H1 (cell line): Measurements from ENCODE around the gene CD247. TPM values are rescaled to one million over a fixed set of nuclear protein-coding genes. Genes with fewer than 3 reads are reported as not detected.

Experiments used
- CTCF ChIA-PET: fragments of 300-600 bp; sonication (Branson Sonifier 250); formaldehyde crosslinking; loops from one replicate; lab custom pipeline; 2021; ENCODE audit not compliant: partially characterized antibody; lab: Charles Lee
- POLR2A ChIA-PET: fragments of 300-600 bp; sonication (Branson Sonifier 250); formaldehyde crosslinking; loops from one replicate; lab custom pipeline; 2021; ENCODE audit warnings: inconsistent platforms; ENCODE audit not compliant: partially characterized antibody; lab: Charles Lee
- DNase-seq, 2 experiments: peaks; one replicate each; pipeline versions ENCODE4 v3.0.0 to v3.0.0-alpha.2; 2010 to 2022; ENCODE audit warnings: low spot score in 2 of 2, low read depth in 1 of 2, mixed read lengths in 1 of 2
- FAIRE-seq: peaks from 2 replicates; lab custom pipeline; 2011; peaks lifted over from hg19 to GRCh38; lab: Jason Lieb, UNC
- H2AFZ ChIP-seq: 2 replicates; pipeline ENCODE4 v1.8.1; 2012; ENCODE audit warnings: low read length, inconsistent platforms
- H2AK5ac ChIP-seq: 2 replicates; pipeline ENCODE4 v1.6.1; 2013; ENCODE audit warnings: low read depth, low read length
- H2BK120ac ChIP-seq: replicated peaks from 2 replicates; pipeline ENCODE3; 2013; ENCODE audit warnings: low read depth, low read length, inconsistent platforms
- H2BK12ac ChIP-seq: 2 replicates; pipeline ENCODE4 v1.6.1; 2013; ENCODE audit warnings: low read depth, low read length
- H2BK15ac ChIP-seq: 2 replicates; pipeline ENCODE4 v1.6.1; 2013; ENCODE audit warnings: low read length
- H2BK20ac ChIP-seq: 2 replicates; pipeline ENCODE4 v1.6.1; 2013; ENCODE audit warnings: low read length
- H2BK5ac ChIP-seq: 2 replicates; pipeline ENCODE4 v1.6.1; 2013; ENCODE audit warnings: low read depth, low read length
- H3K14ac ChIP-seq: 2 replicates; pipeline ENCODE4 v1.6.1; 2013; ENCODE audit warnings: inconsistent platforms; ENCODE audit not compliant: insufficient read length
- H3K18ac ChIP-seq: 2 replicates; pipeline ENCODE4 v1.6.1; 2013; ENCODE audit warnings: low read length; ENCODE audit errors: extremely low read depth
- H3K23ac ChIP-seq: 2 replicates; pipeline ENCODE4 v1.6.1; 2013; ENCODE audit warnings: inconsistent platforms; ENCODE audit not compliant: insufficient read length
- H3K23me2 ChIP-seq: 2 replicates; pipeline ENCODE4 v1.6.1; 2013; ENCODE audit warnings: low read depth, low read length
- H3K27ac ChIP-seq: 2 replicates; pipeline ENCODE4 v1.6.1; 2011; ENCODE audit warnings: low read depth, low read length, inconsistent platforms
- H3K27me3 ChIP-seq, 4 experiments: replicated peaks in 1 of 4; 1 replicate in 1 of 4; 2 replicates in 3 of 4; pipeline versions ENCODE4 v1.6.1 to v1.8.1; 2011 to 2013; ENCODE audit warnings: low read length in 3 of 4, mild to moderate bottlenecking in 3 of 4, inconsistent platforms in 2 of 4, mixed read lengths in 2 of 4, moderate library complexity in 1 of 4; ENCODE audit not compliant: control insufficient read depth in 3 of 4, insufficient read depth in 3 of 4; ENCODE audit errors: extremely low read depth in 1 of 4
- H3K36me3 ChIP-seq, 4 experiments: 2 replicates each; pipeline versions ENCODE4 v1.6.1 to v1.8.1; 2011 to 2013; ENCODE audit warnings: mild to moderate bottlenecking in 4 of 4, low read length in 3 of 4, moderate library complexity in 2 of 4, control low read depth in 1 of 4, inconsistent platforms in 1 of 4; ENCODE audit not compliant: insufficient read depth in 4 of 4, control insufficient read depth in 2 of 4
- H3K4ac ChIP-seq: replicated peaks from 2 replicates; pipeline ENCODE3; 2013; ENCODE audit warnings: low read length, low read depth, mixed read lengths, inconsistent platforms; ENCODE audit not compliant: insufficient read length
- H3K4me1 ChIP-seq, 4 experiments: replicated peaks in 1 of 4; 1 replicate in 1 of 4; 2 replicates in 3 of 4; pipeline versions ENCODE4 v1.6.1 to v1.8.1; 2011 to 2013; ENCODE audit warnings: low read length in 3 of 4, inconsistent platforms in 2 of 4, mixed read lengths in 1 of 4; ENCODE audit not compliant: insufficient read depth in 4 of 4, control insufficient read depth in 3 of 4
- H3K4me2 ChIP-seq, 2 experiments: 2 replicates each; pipeline versions ENCODE4 v1.6.1 to v1.8.1; 2011 to 2013; ENCODE audit warnings: low read depth in 2 of 2, low read length in 2 of 2, control low read depth in 1 of 2, inconsistent platforms in 1 of 2, mild to moderate bottlenecking in 1 of 2; ENCODE audit not compliant: insufficient read depth in 1 of 2
- H3K4me3 ChIP-seq, 4 experiments: fragments of 200-600, 300-600 bp in 1 of 4; sonication (generic), shearing (Covaris generic), sonication (Bioruptor Twin) in 1 of 4; 2 replicates each; pipeline versions ENCODE4 v1.5.1 to v1.8.1; 2011 to 2016; ENCODE audit warnings: low read length in 4 of 4, low read depth in 3 of 4, control low read depth in 2 of 4, inconsistent platforms in 2 of 4, mild to moderate bottlenecking in 2 of 4, mixed read lengths in 1 of 4, moderate library complexity in 1 of 4; ENCODE audit not compliant: insufficient read depth in 2 of 4; ENCODE audit errors: extremely low read depth in 1 of 4
- H3K56ac ChIP-seq: replicated peaks from 2 replicates; pipeline ENCODE3; 2013; ENCODE audit warnings: low read depth, mild to moderate bottlenecking, mixed read lengths, low read length, inconsistent platforms; ENCODE audit not compliant: insufficient read length
- H3K79me1 ChIP-seq: 2 replicates; pipeline ENCODE4 v1.6.1; 2013; ENCODE audit warnings: low read depth, low read length, control low read depth
- H3K79me2 ChIP-seq, 2 experiments: 2 replicates each; pipeline versions ENCODE4 v1.6.1 to v1.8.1; 2012 to 2013; ENCODE audit warnings: low read length in 2 of 2, mild to moderate bottlenecking in 2 of 2, inconsistent platforms in 1 of 2; ENCODE audit not compliant: insufficient read depth in 2 of 2, control insufficient read depth in 1 of 2
- H3K9ac ChIP-seq, 4 experiments: replicated peaks in 1 of 4; 1 replicate in 1 of 4; 2 replicates in 3 of 4; pipeline versions ENCODE4 v1.6.1 to v1.8.1; 2011 to 2013; ENCODE audit warnings: low read depth in 3 of 4, low read length in 3 of 4, control low read depth in 2 of 4, mild to moderate bottlenecking in 2 of 4, moderate library complexity in 2 of 4, inconsistent platforms in 1 of 4; ENCODE audit errors: extremely low read depth in 1 of 4
- H3K9me3 ChIP-seq, 2 experiments: 2 replicates each; pipeline versions ENCODE4 v1.6.1 to v1.8.1; 2012 to 2013; ENCODE audit warnings: mild to moderate bottlenecking in 2 of 2, moderate library complexity in 2 of 2, control low read depth in 1 of 2, inconsistent platforms in 1 of 2, low read depth in 1 of 2, low read length in 1 of 2, mixed read lengths in 1 of 2; ENCODE audit not compliant: insufficient read depth in 2 of 2
- H4K20me1 ChIP-seq, 2 experiments: replicated peaks in 1 of 2; 2 replicates each; pipeline versions ENCODE3 to v1.8.1; 2011 to 2013; ENCODE audit warnings: inconsistent platforms in 2 of 2, low read length in 2 of 2, mild to moderate bottlenecking in 1 of 2; ENCODE audit not compliant: insufficient read depth in 2 of 2, control insufficient read depth in 1 of 2
- H4K5ac ChIP-seq: 2 replicates; pipeline ENCODE4 v1.6.1; 2013; ENCODE audit warnings: low read length, low read depth, mixed read lengths, inconsistent platforms; ENCODE audit not compliant: insufficient read length
- H4K8ac ChIP-seq: 2 replicates; pipeline ENCODE4 v1.8.0; 2013; ENCODE audit warnings: mild to moderate bottlenecking, moderate library complexity, low read length, inconsistent platforms; ENCODE audit not compliant: insufficient read depth; ENCODE audit errors: extremely low read depth
- H4K91ac ChIP-seq: replicated peaks from 2 replicates; pipeline ENCODE3; 2013; ENCODE audit warnings: low read length, mixed read lengths, inconsistent platforms; ENCODE audit not compliant: insufficient read length
- GTF2F1 ChIP-seq: IDR thresholded peaks from 2 replicates; pipeline ENCODE4 v1.6.1; 2012; ENCODE audit warnings: low read depth, low read length, improper control_type of control experiment, borderline replicate concordance
- HDAC6 ChIP-seq: IDR thresholded peaks from one replicate; pipeline ENCODE4 v1.7.1; 2012; ENCODE audit warnings: low read depth, mild to moderate bottlenecking, inconsistent platforms, low read length, moderate library complexity
- NRF1 ChIP-seq: IDR thresholded peaks from 2 replicates; pipeline ENCODE4 v1.6.1; 2011; ENCODE audit warnings: mild to moderate bottlenecking, low read depth, low read length, improper control_type of control experiment
- RAD21 ChIP-seq, 2 experiments: IDR thresholded peaks in 1 of 2; conservative IDR thresholded peaks in 1 of 2; 2 replicates each; pipeline ENCODE4 v1.6.1; 2011; ENCODE audit warnings: low read depth in 2 of 2, low read length in 2 of 2, improper control_type of control experiment in 1 of 2, inconsistent platforms in 1 of 2, mild to moderate bottlenecking in 1 of 2, moderate library complexity in 1 of 2
- TAF1 ChIP-seq: IDR thresholded peaks from 2 replicates; pipeline ENCODE4 v1.6.1; 2011; ENCODE audit warnings: mild to moderate bottlenecking, low read depth, low read length
- TEAD4 ChIP-seq: IDR thresholded peaks from 2 replicates; pipeline ENCODE4 v1.6.1; 2012; ENCODE audit warnings: low read depth, low read length, inconsistent platforms, mixed read lengths
- WGBS, 2 experiments: shearing (Covaris generic) in 1 of 2; methylation state at CpG; one replicate each; pipeline versions ENCODE4 v1.1.6 to v1.1.7; 2013 to 2015; ENCODE audit warnings: low lambda C conversion rate in 2 of 2, mixed read lengths in 2 of 2, inconsistent platforms in 1 of 2, low coverage in 1 of 2, missing lambda C conversion rate in 1 of 2; ENCODE audit not compliant: insufficient replicate concordance in 2 of 2, insufficient coverage in 1 of 2, insufficient read length in 1 of 2; ENCODE audit errors: extremely low coverage in 1 of 2, missing lambda C conversion rate in 1 of 2; 5-methylcytosine and 5-hydroxymethylcytosine counted together
- polyA plus RNA-seq, 7 experiments: library from polyadenylated mRNA; depleted of rRNA in 3 of 7; stranded (reverse) in 5 of 7; unstranded in 2 of 7; fragments of >200 nt in 5 of 7; fragments of 200-250 nt in 2 of 7; gene quantifications; 1 replicate in 5 of 7; 2 replicates in 1 of 7; 4 replicates in 1 of 7; pipeline versions ENCODE4 v1.2.1 to v1.2.3, GENCODE V29; 2011 to 2013; ENCODE audit warnings: missing spikeins in 2 of 7, mixed read lengths in 2 of 7
- total RNA-seq: library from RNA; stranded (reverse); fragmentation: NEBNext Ultra II Directional; extraction: Animal tissue kit (Norgen Biotek cat#: 25700); gene quantifications from 2 replicates; pipeline ENCODE4 v1.2.1, GENCODE V29; 2021

The CD247 gene
- total and polyA plus RNA-seq, 2 of the 8 experiments (the other 6 are each of a cell fraction or from before 2014, with no cell fraction given) = 2.0 to 2.2 TPM

- no peak overlapping the region for H3K56ac ChIP-seq
- FAIRE-seq (no peak), DNase-seq (peak in 1 of 2 experiments; percentile 42)
- H2BK5ac ChIP-seq = no peak overlapping the region
- H3K27ac ChIP-seq = no peak overlapping the region
- H2BK15ac ChIP-seq = no peak overlapping the region
- no peaks in the 10 kb centered on the region for H3K23me2 ChIP-seq
- ChIA-PET POLR2A (interaction anchor here (0.5 kb wide), 1 partner anchor 9 kb away, joined by 3 read pairs; no protein-coding TSS in a partner anchor), CTCF (interaction anchor here (0.8 to 8.3 kb wide), 12 partner anchors 9 to 171 kb away, joined by 3 to 43 read pairs (median 4); no protein-coding TSS in a partner anchor)
- no peak overlapping the region for H4K91ac ChIP-seq
- no peak overlapping the region for H3K23ac ChIP-seq
- H3K18ac ChIP-seq = no peak overlapping the region
- no peak overlapping the region for H3K14ac ChIP-seq
- no peak overlapping the region for H3K4me3 ChIP-seq
- H4K20me1 ChIP-seq = no peaks in the 10 kb centered on the region
- H3K79me1 ChIP-seq = no peaks in the 10 kb centered on the region
- WGBS, 2 experiments = 93% methylated on average over 19 of the region's 19 CpGs; no CpG with 5 or more reads in 1 of the 2 experiments
- no peaks in the 10 kb centered on the region for H3K9me3 ChIP-seq
- no peak overlapping the region for H2BK120ac ChIP-seq
- no peak overlapping the region for H4K5ac ChIP-seq
- H2AFZ ChIP-seq = peak overlapping the region; percentile 20; the same call in 1 of the 2 replicates
- no peak for TF ChIP-seq TAF1
- TF ChIP-seq TEAD4 = no peak
- no peak for TF ChIP-seq GTF2F1
- TF ChIP-seq RAD21 (IDR thresholded peaks at IDR 0.05 in 1 of 2, conservative IDR thresholded peaks at IDR 0.05 in 1 of 2; ENCODE audit: low read depth in 2 of 2, low read length in 2 of 2) = no peak
- TF ChIP-seq HDAC6 = no peak
- TF ChIP-seq NRF1 = no peak
- H3K9ac ChIP-seq = no peak overlapping the region
- H3K36me3 ChIP-seq = no peaks in the 10 kb centered on the region
- no peak overlapping the region for H2BK12ac ChIP-seq
- H2BK20ac ChIP-seq = no peak overlapping the region
- H3K4me1 ChIP-seq = peaks cover 0 to 2% (median 0%) of the 10 kb centered on the region in 4 experiments; a peak in 1 of 7 replicates
- H3K4me2 ChIP-seq = no peak overlapping the region
- no peak overlapping the region for H2AK5ac ChIP-seq
- H3K79me2 ChIP-seq = no peaks in the 10 kb centered on the region
- no peak overlapping the region for H4K8ac ChIP-seq
- H3K4ac ChIP-seq = no peak overlapping the region
- no peaks in the 10 kb centered on the region for H3K27me3 ChIP-seq
Observed at GRCh38 chr1:167516404-167517388, 1.6 kb downstream of the CD247 start.
